GM21529 (cell line): ENCODE results near the gene SND1.

Experiments
- ATAC-seq: cut with Tn5 transposase; IDR thresholded peaks from one replicate; pipeline ENCODE4 v1.9.1; 2021; ENCODE audit not compliant: unreplicated experiment

The SND1 gene

DNA sequence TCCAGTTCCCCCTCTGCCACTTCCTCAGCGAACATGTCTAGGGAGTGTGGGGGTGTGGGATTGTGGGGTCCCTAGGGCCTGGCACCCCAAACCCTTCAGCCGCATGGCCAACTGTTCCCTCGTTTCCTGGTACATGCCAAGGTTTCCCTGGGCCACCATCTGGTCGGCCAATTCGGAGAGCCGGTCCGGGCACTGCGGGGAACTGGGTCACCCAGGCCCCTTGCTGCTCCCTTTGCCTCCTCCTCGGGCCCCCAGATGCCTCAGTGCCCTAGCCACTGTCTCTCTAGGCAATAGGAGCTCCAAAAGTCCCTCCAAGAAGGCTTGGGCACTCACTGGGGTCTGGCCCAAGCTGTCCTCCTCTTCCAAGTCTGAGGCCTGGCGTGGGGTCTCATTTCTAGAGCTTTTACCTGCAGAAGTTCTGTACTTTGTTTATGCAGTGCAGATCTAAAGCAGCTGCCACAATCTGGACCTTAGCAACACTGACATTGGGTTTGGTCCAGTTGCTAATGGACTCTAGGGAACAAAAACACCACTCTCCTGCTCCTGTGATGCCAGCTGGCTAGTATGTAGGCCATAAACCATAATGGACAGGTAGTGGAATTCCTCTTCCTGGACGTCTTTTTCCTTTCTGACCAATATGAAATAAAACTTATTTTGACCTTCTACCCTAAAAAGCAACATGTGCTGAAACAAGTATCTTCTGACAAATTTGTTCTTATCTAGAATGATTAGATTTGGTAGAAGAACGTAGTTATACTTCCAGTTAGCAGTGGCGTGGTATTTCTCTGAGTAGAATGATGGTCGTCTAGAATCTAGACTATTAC, 206.3 kb downstream of the SND1 start:
- no peak for ATAC-seq

DNA sequence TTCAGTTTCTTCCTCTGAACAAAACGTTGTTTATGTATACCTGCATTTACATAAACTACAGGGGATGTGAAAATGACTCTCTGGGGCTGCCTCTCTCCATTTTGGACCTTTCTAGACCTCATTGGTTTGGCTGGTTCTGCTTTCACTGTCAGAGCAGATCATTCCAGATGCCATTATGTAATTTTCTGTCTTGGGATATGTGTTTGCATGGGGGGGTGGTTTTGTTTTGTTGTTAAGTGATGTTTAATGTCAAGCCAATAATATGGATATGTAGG, 206.9 kb downstream of the SND1 start:
- ATAC-seq, result peak; percentile 40

GRCh38 chr7:127859330-127859729, 207.3 kb downstream of the SND1 start:
- ATAC-seq, result no peak

DNA sequence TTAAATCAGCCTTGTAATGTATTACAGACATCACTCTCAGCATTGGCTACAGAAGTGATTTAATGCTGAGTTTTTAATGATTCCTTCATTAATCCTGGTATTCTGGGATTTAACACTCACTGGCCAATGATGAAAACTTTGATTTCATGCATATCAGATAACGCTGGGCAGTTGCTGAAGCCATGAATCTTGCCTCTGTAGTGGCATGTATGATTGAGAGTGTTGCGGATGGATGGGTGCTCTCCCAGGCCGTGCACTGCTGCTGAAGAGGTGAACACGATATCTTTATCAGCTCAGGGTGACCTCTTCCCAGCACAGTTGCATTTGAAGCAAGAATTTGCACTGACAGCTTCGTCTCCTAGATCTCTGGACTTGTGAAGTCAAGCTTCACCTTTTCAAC, 210.5 kb downstream of the SND1 start:
- ATAC-seq, result no peak

- ATAC-seq, result no peak
These were observed 211.1 kb downstream of the SND1 start for GRCh38 chr7:127863082-127863481.

- ATAC-seq, result no peak
These were observed 213.5 kb downstream of the SND1 start for GRCh38 chr7:127865466-127865865.

GRCh38 chr7:127870231-127870907, 218.4 kb downstream of the SND1 start:
- ATAC-seq, result peak; percentile 85

DNA sequence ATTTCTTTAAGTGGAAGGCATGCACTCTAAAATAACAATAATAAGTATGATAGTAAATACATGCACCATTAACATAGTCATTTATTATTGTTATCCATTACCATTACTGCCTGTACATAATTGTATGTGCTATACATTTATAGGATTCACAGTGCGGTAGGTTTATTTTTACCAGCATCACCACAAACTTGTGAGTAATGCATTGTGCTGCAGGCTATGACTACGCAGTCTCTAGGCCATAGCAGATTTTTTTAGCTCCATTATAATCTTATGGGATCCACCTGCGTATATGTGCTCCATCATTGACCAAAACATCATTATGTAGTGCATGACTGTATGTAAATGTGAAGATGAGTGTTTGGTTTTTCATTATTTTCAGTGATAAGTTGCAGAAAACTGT, 219.2 kb downstream of the SND1 start:
- ATAC-seq, result no peak

DNA sequence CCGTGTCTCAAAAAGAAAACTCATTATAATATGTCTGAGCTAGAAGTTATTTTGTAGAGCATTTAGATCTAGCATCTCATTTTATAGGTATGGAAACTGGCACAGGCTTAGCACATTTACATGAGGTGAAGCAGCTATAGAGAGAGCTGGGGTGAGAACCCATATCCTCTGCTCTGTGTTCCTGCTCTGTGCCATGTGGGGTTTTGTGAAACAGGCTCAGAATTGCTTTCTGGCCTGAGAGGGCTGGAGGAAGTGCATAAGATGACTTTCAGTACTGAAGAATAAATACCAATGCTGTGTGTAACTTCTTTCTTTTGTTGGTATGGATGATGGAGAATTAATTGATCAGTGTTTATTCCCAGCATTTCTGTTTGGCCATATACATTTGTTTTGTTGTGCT, 220.1 kb downstream of the SND1 start:
- peak; percentile 59 for ATAC-seq

- ATAC-seq, result no peak
These were observed 221.2 kb downstream of the SND1 start for GRCh38 chr7:127873151-127873550.

GRCh38 chr7:127873715-127874636, 222.0 kb downstream of the SND1 start:
- no peak for ATAC-seq

- no peak for ATAC-seq
These were observed 223.1 kb downstream of the SND1 start for GRCh38 chr7:127874951-127875608.

DNA sequence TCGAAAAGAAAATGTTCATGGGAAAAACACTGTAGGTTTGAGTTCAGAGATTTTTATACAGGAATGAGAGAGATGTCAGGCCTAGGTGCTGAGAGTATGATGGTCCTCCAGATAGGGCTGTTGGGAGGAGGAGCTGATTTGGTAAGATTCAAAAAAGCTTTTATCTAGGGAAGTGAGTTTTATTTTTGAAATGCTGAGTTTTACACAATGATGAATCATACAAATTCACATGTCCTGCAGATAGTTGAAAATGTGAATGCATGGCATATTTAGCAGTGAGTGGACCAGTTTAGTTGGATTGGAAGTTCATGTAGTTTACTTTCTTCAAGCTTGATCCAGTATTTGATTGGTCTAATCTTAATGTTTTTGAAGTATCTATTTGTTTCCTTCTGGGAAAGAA, 224.4 kb downstream of the SND1 start:
- no peak for ATAC-seq

DNA sequence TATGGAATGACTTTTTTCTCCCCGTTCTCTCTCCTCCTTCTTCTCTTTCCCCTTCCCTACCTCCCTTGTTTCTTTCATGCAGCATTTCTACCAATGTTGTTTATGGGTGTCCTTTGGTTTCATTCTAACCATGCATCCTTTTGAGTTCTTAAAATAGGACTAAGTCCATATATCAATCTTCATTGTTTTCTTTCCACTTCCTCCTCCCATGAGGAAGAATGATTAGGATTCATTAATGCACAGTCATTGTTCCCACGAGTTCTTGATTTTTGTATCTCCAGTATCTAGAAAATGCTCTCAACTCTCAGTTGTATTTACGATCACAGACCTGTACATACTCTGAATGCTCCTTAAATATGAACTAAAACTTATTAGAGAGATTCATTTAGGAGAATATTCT, 226.0 kb downstream of the SND1 start:
- ATAC-seq, result no peak

DNA sequence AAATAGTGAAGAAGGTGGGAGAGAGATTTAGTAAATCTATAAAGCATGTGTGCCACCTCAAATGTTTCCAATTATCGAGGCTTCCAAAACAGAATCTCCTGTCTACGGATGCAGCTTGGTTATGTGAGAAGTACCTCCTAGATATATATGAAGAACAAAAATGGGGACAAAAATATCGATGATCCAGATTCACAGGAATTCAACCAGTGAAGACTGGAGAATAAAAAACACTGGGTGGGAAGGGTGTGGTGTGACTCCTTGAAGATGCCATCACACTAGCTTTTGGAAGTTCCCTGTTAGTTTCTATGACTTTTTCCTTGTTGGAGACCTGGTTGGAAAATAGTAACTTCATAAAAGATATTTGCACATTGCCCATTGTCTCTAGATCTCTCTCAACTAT, 226.8 kb downstream of the SND1 start:
- no peak for ATAC-seq

DNA sequence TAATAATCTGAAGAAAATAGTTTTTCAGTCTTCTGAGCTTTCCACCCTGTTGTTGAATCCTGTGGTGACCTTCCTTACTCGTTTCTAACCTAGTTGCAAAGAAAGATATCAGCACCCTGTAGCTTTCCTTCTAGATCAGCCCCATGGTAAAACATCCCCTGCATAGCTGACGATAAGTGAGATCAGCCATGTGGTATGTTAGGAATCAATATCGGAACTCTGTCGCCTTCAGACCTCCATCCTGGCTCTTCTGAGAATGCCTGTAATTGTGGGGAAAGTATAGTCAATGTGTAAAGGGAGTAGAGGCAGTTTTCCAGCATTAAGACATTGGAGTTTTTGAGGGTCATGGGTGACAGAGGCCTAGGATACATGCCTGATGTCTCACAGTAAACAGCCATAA, 227.4 kb downstream of the SND1 start:
- ATAC-seq, result no peak

DNA sequence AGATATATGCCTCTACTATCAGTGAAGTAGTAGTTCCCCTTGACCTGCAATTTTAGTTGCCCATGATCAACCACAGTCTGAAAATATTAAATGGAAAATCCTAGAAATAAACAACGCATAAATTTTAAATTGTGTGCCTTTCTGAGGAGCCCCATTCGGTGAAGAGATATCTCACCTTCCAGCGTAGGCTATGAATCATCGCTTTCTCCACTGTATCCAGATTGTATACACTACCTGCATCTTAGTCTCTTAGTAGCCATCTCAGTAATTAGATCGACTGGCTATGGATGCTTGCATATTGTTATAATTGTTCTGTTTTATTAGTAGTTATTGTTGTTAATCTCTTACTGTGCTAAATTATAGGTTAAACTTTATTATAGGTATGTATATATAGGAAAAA, 227.9 kb downstream of the SND1 start:
- no peak for ATAC-seq

DNA sequence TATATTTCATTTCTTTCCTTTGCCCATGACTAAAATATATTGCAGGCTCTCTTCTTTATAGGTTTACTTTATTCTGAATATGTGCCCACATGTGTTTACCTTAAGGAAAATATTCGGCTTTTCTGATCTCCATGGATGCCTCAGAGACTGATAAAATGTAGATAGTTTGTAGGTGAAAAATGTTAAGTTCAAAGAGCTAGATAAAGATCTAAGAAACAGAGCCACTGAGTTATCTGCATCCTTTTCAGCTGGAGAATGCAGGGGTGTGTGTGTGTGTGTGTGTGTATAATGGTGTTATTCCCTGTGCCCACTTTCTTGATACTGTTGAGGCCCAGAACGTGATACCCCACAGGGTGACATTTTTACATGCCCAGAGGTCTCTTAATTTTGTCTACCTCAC, 228.5 kb downstream of the SND1 start:
- no peak for ATAC-seq

DNA sequence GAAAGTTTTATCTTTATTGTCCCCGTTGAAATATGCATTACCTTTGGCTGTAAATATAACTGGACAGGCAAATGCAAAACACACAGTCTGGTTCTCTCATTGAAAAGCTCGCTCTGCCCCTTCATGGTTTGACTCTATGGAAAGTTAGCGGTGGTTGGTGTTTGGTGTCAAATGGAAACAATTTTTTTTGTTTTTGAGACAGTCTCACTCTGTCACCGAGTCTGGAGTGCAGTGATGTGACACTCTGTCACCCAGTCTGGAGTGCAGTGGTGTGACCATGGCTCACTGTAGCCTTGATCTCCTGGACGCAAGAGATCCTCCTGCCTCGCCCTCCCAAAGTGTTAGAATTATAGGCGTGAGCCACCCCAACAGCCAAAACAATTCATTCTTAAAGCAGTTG, 229.6 kb downstream of the SND1 start:
- no peak for ATAC-seq

DNA sequence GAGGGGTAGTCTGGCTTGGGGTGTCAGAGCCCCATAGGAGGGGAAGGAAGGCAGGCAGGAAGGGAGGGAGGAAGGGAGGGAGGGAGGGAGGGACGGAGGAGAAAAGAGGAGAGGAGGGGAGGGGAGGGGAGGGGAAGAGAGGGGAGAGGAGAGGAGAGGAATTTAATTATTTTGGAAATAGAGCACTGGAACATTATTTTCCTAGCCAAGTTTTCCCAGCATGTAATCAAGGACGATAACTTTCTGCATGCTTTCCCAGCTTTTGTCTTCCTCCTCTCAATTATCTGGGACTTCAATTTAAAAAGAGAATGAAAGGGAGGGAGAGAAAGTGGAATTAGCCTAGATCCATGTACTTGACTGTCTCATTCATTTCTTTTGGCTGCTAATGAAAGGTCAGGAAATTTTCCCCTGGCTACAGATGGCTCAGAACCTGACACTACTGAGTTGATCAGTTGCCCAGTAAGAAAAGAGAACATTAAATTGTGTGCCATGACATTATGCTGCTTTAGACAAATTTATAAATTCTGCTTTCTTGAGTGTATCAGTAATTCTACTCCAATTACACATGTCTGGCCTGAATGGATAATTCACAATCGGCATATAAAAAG, 230.4 kb downstream of the SND1 start:
- no peak for ATAC-seq

DNA sequence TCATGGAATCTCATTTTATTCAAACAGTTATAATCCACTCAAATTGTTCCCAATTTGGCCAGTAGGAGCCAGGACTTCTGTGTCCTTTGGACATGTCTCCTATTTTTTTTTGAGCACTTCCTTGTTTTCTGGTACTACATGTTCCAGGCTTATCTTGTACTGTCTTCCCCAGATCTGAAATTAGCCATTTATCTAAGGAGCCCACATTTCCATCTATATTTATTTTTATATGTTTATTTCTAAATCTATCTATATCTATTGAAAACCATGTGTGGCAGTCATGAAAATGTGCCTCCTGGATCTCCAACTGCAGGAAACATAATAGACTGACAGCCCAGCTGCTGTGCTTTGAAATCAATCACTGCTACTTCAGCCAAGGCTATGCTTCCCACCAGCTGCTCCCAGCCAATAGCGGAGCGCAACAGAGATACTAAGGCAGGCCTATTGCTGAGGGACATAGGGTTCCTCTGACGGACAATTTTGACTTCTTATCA, 232.1 kb downstream of the SND1 start:
- ATAC-seq, result no peak
